ENCODE measurements around the gene TNS3.

TNS3 gene

DNA sequence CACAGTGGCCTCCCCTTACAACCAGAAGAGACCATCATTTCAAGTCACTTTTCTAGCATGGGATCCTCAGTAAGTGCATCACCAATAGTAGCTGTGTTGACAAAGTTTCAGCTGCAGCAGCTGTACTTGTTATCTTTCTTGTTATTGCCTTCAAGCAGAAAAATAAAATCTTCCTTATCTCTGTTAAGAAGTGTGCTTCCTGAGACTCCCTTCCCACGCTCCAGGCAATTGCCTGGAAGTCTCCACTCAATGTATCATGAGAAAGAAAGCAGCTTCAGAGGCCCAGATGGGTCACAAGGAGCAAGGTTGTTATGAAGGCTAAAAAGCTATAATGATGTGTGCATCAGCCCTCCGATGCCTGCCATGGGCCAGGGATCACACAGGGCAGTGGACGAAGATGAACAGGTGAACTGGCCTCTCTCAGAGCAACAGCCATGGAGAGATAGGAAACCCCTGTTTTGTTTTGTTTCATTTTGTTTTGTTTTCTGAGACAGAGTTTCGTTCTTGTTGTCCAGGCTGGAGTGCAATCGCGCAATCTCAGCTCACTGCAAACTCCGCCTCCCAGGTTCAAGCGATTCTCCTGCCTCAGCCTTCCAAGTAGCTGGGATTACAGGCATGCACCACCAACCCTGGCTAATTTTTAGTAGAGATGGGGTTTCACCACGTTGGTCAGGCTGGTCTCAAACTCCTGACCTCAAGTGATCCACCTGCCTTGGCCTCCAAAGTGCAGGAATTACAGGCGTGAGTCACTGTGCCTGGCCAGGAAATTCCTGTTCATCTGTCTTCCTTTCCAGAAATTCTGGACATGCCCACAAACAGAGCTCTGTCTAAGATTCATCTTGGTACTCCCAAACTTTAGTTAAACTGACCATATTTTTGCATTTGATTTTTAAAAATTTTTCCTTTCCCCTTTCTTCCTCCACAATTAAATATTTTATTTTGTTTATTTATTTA, 340.5 kb downstream of the TNS3 start:
- Histone ChIP-seq H3K4me1 (ENCODE audit: low read depth, poor library complexity, severe bottlenecking) (no peaks in the 10 kb centered on the region), H3K79me2 (ENCODE audit: insufficient read depth, low read depth) (no peaks in the 10 kb centered on the region), H4K20me1 (ENCODE audit: insufficient read depth) (no peaks in the 10 kb centered on the region), H2AFZ (ENCODE audit: low read depth) (no peak overlapping the region), H3K9ac (no peak overlapping the region), H3K36me3 (ENCODE audit: insufficient read depth) (no peaks in the 10 kb centered on the region), H3K27ac (no peak overlapping the region), H3K27me3 (ENCODE audit: insufficient read depth, low read depth) (no peaks in the 10 kb centered on the region), H3K4me2 (no peak overlapping the region), H3K4me3 (IDR thresholded peaks at IDR 0.05; ENCODE audit: insufficient read depth, low read depth, low read length) (no peak overlapping the region)
- TF ChIP-seq CTCF (conservative IDR thresholded peaks at IDR 0.05; ENCODE audit: low read depth, low read length) = no peak

GRCh38 chr7:47239931-47240421, 341.9 kb downstream of the TNS3 start:
- no peak for TF ChIP-seq CTCF (conservative IDR thresholded peaks at IDR 0.05; ENCODE audit: low read depth, low read length)
- Histone ChIP-seq H3K27me3 (ENCODE audit: insufficient read depth, low read depth) (no peaks in the 10 kb centered on the region), H3K27ac (no peak overlapping the region), H3K36me3 (ENCODE audit: insufficient read depth) (no peaks in the 10 kb centered on the region), H2AFZ (ENCODE audit: low read depth) (no peak overlapping the region), H3K4me2 (no peak overlapping the region), H3K9ac (no peak overlapping the region), H3K79me2 (ENCODE audit: insufficient read depth, low read depth) (no peaks in the 10 kb centered on the region), H4K20me1 (ENCODE audit: insufficient read depth) (no peaks in the 10 kb centered on the region), H3K4me3 (IDR thresholded peaks at IDR 0.05; ENCODE audit: insufficient read depth, low read depth, low read length) (no peak overlapping the region), H3K4me1 (ENCODE audit: low read depth, poor library complexity, severe bottlenecking) (no peaks in the 10 kb centered on the region)

- Histone ChIP-seq H3K4me1 (ENCODE audit: low read depth, poor library complexity, severe bottlenecking) (no peaks in the 10 kb centered on the region), H3K27ac (no peak overlapping the region), H3K4me2 (no peak overlapping the region), H3K36me3 (ENCODE audit: insufficient read depth) (no peaks in the 10 kb centered on the region), H3K4me3 (IDR thresholded peaks at IDR 0.05; ENCODE audit: insufficient read depth, low read depth, low read length) (no peak overlapping the region), H4K20me1 (ENCODE audit: insufficient read depth) (no peaks in the 10 kb centered on the region), H2AFZ (ENCODE audit: low read depth) (no peak overlapping the region), H3K79me2 (ENCODE audit: insufficient read depth, low read depth) (no peaks in the 10 kb centered on the region), H3K27me3 (ENCODE audit: insufficient read depth, low read depth) (no peaks in the 10 kb centered on the region), H3K9ac (no peak overlapping the region)
- no peak for TF ChIP-seq CTCF (conservative IDR thresholded peaks at IDR 0.05; ENCODE audit: low read depth, low read length)
Observed at GRCh38 chr7:47239034-47239433, 342.9 kb downstream of the TNS3 start.

- no peak overlapping the region for H3K9ac ChIP-seq
- no peak overlapping the region for H3K27ac ChIP-seq
- H3K79me2 ChIP-seq (ENCODE audit: insufficient read depth, low read depth) = no peaks in the 10 kb centered on the region
- no peaks in the 10 kb centered on the region for H3K36me3 ChIP-seq (ENCODE audit: insufficient read depth)
- TF ChIP-seq CTCF (conservative IDR thresholded peaks at IDR 0.05; ENCODE audit: low read depth, low read length) = no peak
- H3K27me3 ChIP-seq (ENCODE audit: insufficient read depth, low read depth) = no peaks in the 10 kb centered on the region
- H2AFZ ChIP-seq (ENCODE audit: low read depth) = no peak overlapping the region
- no peak overlapping the region for H3K4me3 ChIP-seq (IDR thresholded peaks at IDR 0.05; ENCODE audit: insufficient read depth, low read depth, low read length)
- no peaks in the 10 kb centered on the region for H3K4me1 ChIP-seq (ENCODE audit: low read depth, poor library complexity, severe bottlenecking)
- H3K4me2 ChIP-seq = no peak overlapping the region
- H4K20me1 ChIP-seq (ENCODE audit: insufficient read depth) = no peaks in the 10 kb centered on the region
Observed at GRCh38 chr7:47236480-47237129, 345.3 kb downstream of the TNS3 start.

Measured in KMS-11 (cell line).